Fibroblast of skin of right biceps (primary cell): ENCODE results near the gene SH3RF1.
"Not testable (repeated sequence)": the region's sequence is repeated elsewhere in the genome, so short reads cannot be mapped to it uniquely, and the experiment has no call there.

ENCODE experiments used
- DNase-seq: peaks from one replicate; pipeline ENCODE4 v3.0.0-alpha.2; 2013

The SH3RF1 gene

GRCh38 chr4:169197206-169197605 lies 73.5 kb downstream of the SH3RF1 start:
- DNase-seq, result not testable (repeated sequence)

GRCh38 chr4:169195032-169195431 lies 75.7 kb downstream of the SH3RF1 start:
- DNase-seq, result no peak

GRCh38 chr4:169189968-169190367 lies 80.8 kb downstream of the SH3RF1 start:
- not testable (repeated sequence) for DNase-seq

GRCh38 chr4:169189372-169189771 lies 81.4 kb downstream of the SH3RF1 start:
- DNase-seq, result no peak

- DNase-seq, result no peak
Observed at GRCh38 chr4:169188204-169188603, 82.6 kb downstream of the SH3RF1 start.

- DNase-seq, result no peak
Observed at GRCh38 chr4:169185133-169185956, 85.4 kb downstream of the SH3RF1 start.

- no peak for DNase-seq
Observed at GRCh38 chr4:169184686-169185085, 86.1 kb downstream of the SH3RF1 start.

- no peak for DNase-seq
Observed at GRCh38 chr4:169184236-169184635, 86.5 kb downstream of the SH3RF1 start.

GRCh38 chr4:169183581-169183980 lies 87.2 kb downstream of the SH3RF1 start:
- no peak for DNase-seq

- peak; percentile 12 for DNase-seq
Observed at GRCh38 chr4:169179609-169180521, 90.9 kb downstream of the SH3RF1 start.

- DNase-seq, result not testable (repeated sequence)
Observed at GRCh38 chr4:169178092-169178491, 92.7 kb downstream of the SH3RF1 start.

GRCh38 chr4:169175476-169175875 lies 95.3 kb downstream of the SH3RF1 start:
- DNase-seq, result no peak

- DNase-seq, result no peak
Observed at GRCh38 chr4:169175035-169175434, 95.7 kb downstream of the SH3RF1 start.

GRCh38 chr4:169174247-169174646 lies 96.5 kb downstream of the SH3RF1 start:
- no peak for DNase-seq

GRCh38 chr4:169167957-169168858 lies 102.5 kb downstream of the SH3RF1 start:
- DNase-seq, result no peak

GRCh38 chr4:169164669-169165415 lies 105.9 kb downstream of the SH3RF1 start:
- peak; percentile 80 for DNase-seq

- no peak for DNase-seq
Observed at GRCh38 chr4:169163947-169164668, 106.6 kb downstream of the SH3RF1 start.

GRCh38 chr4:169163495-169163894 lies 107.3 kb downstream of the SH3RF1 start:
- no peak for DNase-seq

- DNase-seq, result peak; percentile 36
Observed at GRCh38 chr4:169160825-169161224, 109.9 kb downstream of the SH3RF1 start.

GRCh38 chr4:169159624-169160171 lies 111.1 kb downstream of the SH3RF1 start:
- DNase-seq, result peak; percentile 84

GRCh38 chr4:169158861-169159260 lies 111.9 kb downstream of the SH3RF1 start:
- no peak for DNase-seq
